SKM-1 treated with dmso at 0.1 percent for 144 hours (cell line): Measurements from ENCODE around the gene NEK11.
"Not testable (repeated sequence)": the region's sequence is repeated elsewhere in the genome, so short reads cannot be mapped to it uniquely, and the experiment has no call there.

ENCODE experiments used
- DNase-seq: peaks from one replicate; lab custom pipeline; 2025; ENCODE audit not compliant: unreplicated experiment; lab: John Stamatoyannopoulos, UW

NEK11 gene

GRCh38 chr3:131285456-131285855 is 258.8 kb downstream of the NEK11 start:
- no peak for DNase-seq

GRCh38 chr3:131299836-131300235 is 273.2 kb downstream of the NEK11 start:
- DNase-seq: no peak

GRCh38 chr3:131303848-131304247 is 277.2 kb downstream of the NEK11 start:
- DNase-seq: no peak

- DNase-seq: no peak
These were observed 278.2 kb downstream of the NEK11 start for GRCh38 chr3:131304890-131305289.

- no peak for DNase-seq
These were observed 279.6 kb downstream of the NEK11 start for GRCh38 chr3:131306242-131306641.

GRCh38 chr3:131314318-131314717 is 287.6 kb downstream of the NEK11 start:
- no peak for DNase-seq

- DNase-seq: no peak
These were observed 288.5 kb downstream of the NEK11 start for GRCh38 chr3:131315162-131315561.

- DNase-seq: no peak
These were observed 291.0 kb downstream of the NEK11 start for GRCh38 chr3:131317667-131318066.

- no peak for DNase-seq
These were observed 296.3 kb downstream of the NEK11 start for GRCh38 chr3:131323014-131323413.

GRCh38 chr3:131323792-131324191 is 297.1 kb downstream of the NEK11 start:
- DNase-seq: no peak

GRCh38 chr3:131324923-131325322 is 298.2 kb downstream of the NEK11 start:
- DNase-seq: no peak

- DNase-seq: no peak
These were observed 299.6 kb downstream of the NEK11 start for GRCh38 chr3:131326307-131326706.

GRCh38 chr3:131328721-131329120 is 302.0 kb downstream of the NEK11 start:
- DNase-seq: no peak

GRCh38 chr3:131329774-131330173 is 303.1 kb downstream of the NEK11 start:
- no peak for DNase-seq

GRCh38 chr3:131331456-131332085 is 304.9 kb downstream of the NEK11 start:
- DNase-seq: not testable (repeated sequence)

- no peak for DNase-seq
These were observed 312.4 kb downstream of the NEK11 start for GRCh38 chr3:131338948-131339640.

- DNase-seq: no peak
These were observed 315.1 kb downstream of the NEK11 start for GRCh38 chr3:131341761-131342160.

- DNase-seq: no peak
These were observed 322.2 kb downstream of the NEK11 start for GRCh38 chr3:131348911-131349310.

GRCh38 chr3:131349454-131349853 is 322.8 kb downstream of the NEK11 start:
- no peak for DNase-seq

GRCh38 chr3:131349946-131350347 is 323.3 kb downstream of the NEK11 start:
- DNase-seq: no peak

- DNase-seq: no peak
These were observed 323.8 kb downstream of the NEK11 start for GRCh38 chr3:131350506-131350905.

- no peak for DNase-seq
These were observed 326.6 kb downstream of the NEK11 start for GRCh38 chr3:131353016-131353877.
